IPS-15b (cell line): Measurements from ENCODE around the gene COMMD4.
"Not testable (repeated sequence)": the region's sequence is repeated elsewhere in the genome, so short reads cannot be mapped to it uniquely, and the experiment has no call there.

Experiments
- H3K27me3 ChIP-seq: one replicate; pipeline ENCODE4 v1.6.1; 2013; ENCODE audit warnings: low read length; ENCODE audit not compliant: control insufficient read depth, insufficient read depth
- H3K36me3 ChIP-seq: one replicate; pipeline ENCODE4 v1.6.1; 2013; ENCODE audit warnings: low read length; ENCODE audit not compliant: control insufficient read depth, insufficient read depth
- H3K4me1 ChIP-seq: one replicate; pipeline ENCODE4 v1.6.1; 2013; ENCODE audit warnings: mild to moderate bottlenecking, low read length; ENCODE audit not compliant: control insufficient read depth, insufficient read depth
- H3K4me3 ChIP-seq: one replicate; pipeline ENCODE4 v1.5.1; 2013; ENCODE audit warnings: low read depth, low read length
- H3K9ac ChIP-seq: one replicate; pipeline ENCODE4 v1.6.1; 2013; ENCODE audit warnings: low read depth, mild to moderate bottlenecking, low read length
- H3K9me3 ChIP-seq: one replicate; pipeline ENCODE4 v1.6.1; 2013; ENCODE audit warnings: mild to moderate bottlenecking, low read length; ENCODE audit not compliant: control insufficient read depth, insufficient read depth

COMMD4 gene

GRCh38 chr15:75313116-75313845 lies 22.6 kb upstream of the COMMD4 start:
- H3K9me3 ChIP-seq = no peaks in the 10 kb centered on the region
- H3K9ac ChIP-seq = no peak overlapping the region
- no peaks in the 10 kb centered on the region for H3K36me3 ChIP-seq
- H3K4me1 ChIP-seq = no peaks in the 10 kb centered on the region
- H3K4me3 ChIP-seq = no peak overlapping the region
- peaks cover 2% of the 10 kb centered on the region for H3K27me3 ChIP-seq

GRCh38 chr15:75314552-75315290 lies 21.1 kb upstream of the COMMD4 start:
- H3K36me3 ChIP-seq = no peaks in the 10 kb centered on the region
- H3K9ac ChIP-seq = no peak overlapping the region

GRCh38 chr15:75319231-75319897 lies 16.5 kb upstream of the COMMD4 start:
- not testable (repeated sequence) for H3K9ac ChIP-seq, H3K4me1 ChIP-seq, H3K4me3 ChIP-seq, H3K9me3 ChIP-seq, H3K36me3 ChIP-seq, H3K27me3 ChIP-seq

More at GRCh38 chr15:75314552-75315290, 21.1 kb upstream of the COMMD4 start:
- no peaks in the 10 kb centered on the region for H3K4me1 ChIP-seq
- no peaks in the 10 kb centered on the region for H3K9me3 ChIP-seq
- H3K4me3 ChIP-seq = no peak overlapping the region
- no peaks in the 10 kb centered on the region for H3K27me3 ChIP-seq

- Histone ChIP-seq H3K4me3 (no peak overlapping the region), H3K9ac (no peak overlapping the region), H3K4me1 (no peaks in the 10 kb centered on the region), H3K27me3 (no peaks in the 10 kb centered on the region), H3K36me3 (no peaks in the 10 kb centered on the region), H3K9me3 (no peaks in the 10 kb centered on the region)
Measured at GRCh38 chr15:75321711-75322110, 14.2 kb upstream of the COMMD4 start.

GRCh38 chr15:75325922-75326321 lies 9.9 kb upstream of the COMMD4 start:
- no peak overlapping the region for H3K9ac ChIP-seq
- no peaks in the 10 kb centered on the region for H3K9me3 ChIP-seq
- H3K27me3 ChIP-seq = no peaks in the 10 kb centered on the region
- no peaks in the 10 kb centered on the region for H3K4me1 ChIP-seq
- no peak overlapping the region for H3K4me3 ChIP-seq
- H3K36me3 ChIP-seq = no peaks in the 10 kb centered on the region

GRCh38 chr15:75327005-75327404 lies 8.9 kb upstream of the COMMD4 start:
- Histone ChIP-seq H3K9ac (no peak overlapping the region), H3K36me3 (no peaks in the 10 kb centered on the region), H3K4me1 (no peaks in the 10 kb centered on the region), H3K4me3 (no peak overlapping the region), H3K27me3 (no peaks in the 10 kb centered on the region), H3K9me3 (no peaks in the 10 kb centered on the region)

GRCh38 chr15:75327491-75327890 lies 8.4 kb upstream of the COMMD4 start:
- Histone ChIP-seq H3K4me1 (no peaks in the 10 kb centered on the region), H3K9ac (no peak overlapping the region), H3K36me3 (no peaks in the 10 kb centered on the region), H3K4me3 (no peak overlapping the region), H3K27me3 (no peaks in the 10 kb centered on the region), H3K9me3 (no peaks in the 10 kb centered on the region)

GRCh38 chr15:75328493-75329314 lies 7.2 kb upstream of the COMMD4 start:
- Histone ChIP-seq H3K9me3 (no peaks in the 10 kb centered on the region), H3K4me3 (no peak overlapping the region), H3K27me3 (no peaks in the 10 kb centered on the region), H3K4me1 (no peaks in the 10 kb centered on the region), H3K9ac (no peak overlapping the region), H3K36me3 (no peaks in the 10 kb centered on the region)

GRCh38 chr15:75329571-75329970 lies 6.3 kb upstream of the COMMD4 start:
- Histone ChIP-seq H3K4me1 (no peaks in the 10 kb centered on the region), H3K9ac (no peak overlapping the region), H3K9me3 (no peaks in the 10 kb centered on the region), H3K27me3 (no peaks in the 10 kb centered on the region), H3K4me3 (no peak overlapping the region), H3K36me3 (no peaks in the 10 kb centered on the region)

GRCh38 chr15:75332093-75332492 lies 3.8 kb upstream of the COMMD4 start:
- H3K4me3 ChIP-seq, H3K9ac ChIP-seq, H3K4me1 ChIP-seq, H3K27me3 ChIP-seq, H3K9me3 ChIP-seq, H3K36me3 ChIP-seq: not testable (repeated sequence)

- not testable (repeated sequence) for H3K4me3 ChIP-seq, H3K36me3 ChIP-seq, H3K9me3 ChIP-seq, H3K4me1 ChIP-seq, H3K9ac ChIP-seq, H3K27me3 ChIP-seq
Measured at GRCh38 chr15:75333654-75334419, 2.0 kb upstream of the COMMD4 start.
